GM12874 (cell line): ENCODE measurements around the gene ARSI.

Source experiments
- CTCF ChIP-seq: IDR thresholded peaks from 2 replicates; pipeline ENCODE4 v1.5.1; 2011; ENCODE audit warnings: low read depth, mild to moderate bottlenecking, control low read depth, low read length, moderate library complexity; ENCODE audit not compliant: insufficient read depth

The ARSI gene

GRCh38 chr5:150343994-150344631, 41.4 kb upstream of the ARSI start:
- no peak for TF ChIP-seq CTCF

- TF ChIP-seq CTCF: no peak
Observed at GRCh38 chr5:150342583-150342982, 39.9 kb upstream of the ARSI start.

GRCh38 chr5:150341989-150342388, 39.3 kb upstream of the ARSI start:
- no peak for TF ChIP-seq CTCF

GRCh38 chr5:150341331-150341730, 38.6 kb upstream of the ARSI start:
- no peak for TF ChIP-seq CTCF

GRCh38 chr5:150340614-150341255, 38.0 kb upstream of the ARSI start:
- no peak for TF ChIP-seq CTCF

- TF ChIP-seq CTCF: no peak
Observed at GRCh38 chr5:150339841-150340240, 37.1 kb upstream of the ARSI start.

GRCh38 chr5:150339165-150339564, 36.5 kb upstream of the ARSI start:
- TF ChIP-seq CTCF: no peak
